HepG2 (cell line): ENCODE measurements around the gene TMEM255B. TPM values are rescaled to one million over a fixed set of nuclear protein-coding genes. Genes with fewer than 3 reads are reported as not detected.

Experiments
- ARID5B ChIP-seq: IDR thresholded peaks from 2 replicates; pipeline ENCODE4 v1.4.0; 2020; ENCODE audit warnings: mild to moderate bottlenecking, missing genetic modification reagents
- FOXJ3 ChIP-seq: sonication (generic); formaldehyde crosslinking; IDR thresholded peaks from 2 replicates; pipeline ENCODE4 v1.4.0; 2020; ENCODE audit warnings: missing genetic modification reagents, mild to moderate bottlenecking, borderline replicate concordance
- FOXO4 ChIP-seq: sonication (generic); formaldehyde crosslinking; conservative IDR thresholded peaks from 2 replicates; pipeline ENCODE4 v1.8.1; 2023; ENCODE audit warnings: missing genetic modification reagents
- MXD1 ChIP-seq: sonication (generic); formaldehyde crosslinking; IDR thresholded peaks from 2 replicates; pipeline ENCODE4 v1.4.0; 2020; ENCODE audit warnings: mild to moderate bottlenecking, missing genetic modification reagents
- TOE1 ChIP-seq: sonication (generic); formaldehyde crosslinking; IDR thresholded peaks from 2 replicates; pipeline ENCODE4 v1.4.0; 2020; ENCODE audit warnings: mild to moderate bottlenecking, missing genetic modification reagents
- YY1 ChIP-seq: IDR thresholded peaks from 2 replicates; pipeline ENCODE4 v1.6.1; 2011; ENCODE audit warnings: low read length, low read depth, moderate library complexity, mild to moderate bottlenecking; ENCODE audit not compliant: insufficient read depth, insufficient replicate concordance
- ZBTB33 ChIP-seq: sonication (generic); formaldehyde crosslinking; IDR thresholded peaks from 2 replicates; pipeline ENCODE4 v1.4.0; 2020; ENCODE audit warnings: missing genetic modification reagents
- polyA plus RNA-seq, 8 experiments: library from polyadenylated mRNA; depleted of rRNA in 3 of 8; stranded (reverse) in 7 of 8; unstranded in 1 of 8; fragments of >200 nt; fragmentation: Illumina TruSeq in 4 of 8; extraction: Trizol in 4 of 8; gene quantifications; 2 replicates each; pipeline versions ENCODE4 v1.2.1 to v1.2.3, GENCODE V29; 2011 to 2016; ENCODE audit warnings: low read depth in 4 of 8, missing spikeins in 1 of 8, mixed read lengths in 1 of 8; ENCODE audit not compliant: insufficient read depth in 1 of 8
- total RNA-seq, 5 experiments: library from RNA; depleted of rRNA; stranded (reverse); fragments of >200 nt; fragmentation: Illumina TruSeq; extraction: Trizol; gene quantifications; 2 replicates each; pipeline ENCODE4 v1.2.3, GENCODE V29; 2016; ENCODE audit warnings: low read depth in 1 of 5

The TMEM255B gene
- total and polyA plus RNA-seq, 2 of the 13 experiments (the other 11 are each of a cell fraction or from before 2014, with no cell fraction given) = not detected

GRCh38 chr13:113834496-113835200 lies 75.6 kb downstream of the TMEM255B start (continued):
- no peak for TF ChIP-seq ARID5B (CRISPR knock-in tag)
- TF ChIP-seq ZBTB33 (CRISPR knock-in tag) = no peak
- TF ChIP-seq YY1 = no peak
- no peak for TF ChIP-seq TOE1 (CRISPR knock-in tag)
- TF ChIP-seq FOXJ3 (CRISPR knock-in tag) = no peak
- no peak for TF ChIP-seq FOXO4 (CRISPR knock-in tag)
- TF ChIP-seq MXD1 = no peak
